Naive thymus-derived CD4-positive, alpha-beta T cell (primary cell): ENCODE results near the gene NANOS3. TPM values are rescaled to one million over a fixed set of nuclear protein-coding genes. Genes with fewer than 3 reads are reported as not detected.
A peak's percentile ranks its signal among the peaks of the same experiment; 100 is the strongest.

Experiments
- ATAC-seq: fragments of 150-1000 bp; cut with Tn5 transposase; 2 replicates; pipeline ENCODE4 v1.10.0; 2021; ENCODE audit warnings: mild to moderate bottlenecking, moderate library complexity
- CTCF ChIA-PET: fragments of 350-600 bp; sonication (Branson Sonifier 250); formaldehyde crosslinking; loops from one replicate; lab custom pipeline; 2021; ENCODE audit warnings: antibody characterized with exemption; lab: Charles Lee
- POLR2A ChIA-PET: fragments of 350-600 bp; sonication (Branson Sonifier 250); formaldehyde crosslinking; loops from one replicate; lab custom pipeline; 2021; ENCODE audit warnings: antibody characterized with exemption, inconsistent platforms; lab: Charles Lee
- DNase-seq, 9 donors: peaks; one replicate each; pipeline versions ENCODE4 v3.0.0 to v3.0.0-alpha.2; 2020 to 2022; ENCODE audit warnings: mixed read lengths in 1 of 9
- H3K27ac ChIP-seq: one replicate; pipeline ENCODE4 v1.7.0; 2013; ENCODE audit warnings: mild to moderate bottlenecking, low read depth, low read length, moderate library complexity
- H3K27me3 ChIP-seq, 2 donors: one replicate each; pipeline ENCODE4 v1.7.0; 2013; ENCODE audit warnings: low read length in 2 of 2, mild to moderate bottlenecking in 2 of 2, moderate library complexity in 2 of 2; ENCODE audit not compliant: control insufficient read depth in 2 of 2, insufficient read depth in 2 of 2
- H3K36me3 ChIP-seq, 3 experiments: 1 replicate in 2 of 3; 2 replicates in 1 of 3; pipeline ENCODE4 v1.7.0; 2013; ENCODE audit warnings: low read length in 3 of 3, mild to moderate bottlenecking in 3 of 3, moderate library complexity in 1 of 3; ENCODE audit not compliant: insufficient read depth in 3 of 3, control insufficient read depth in 2 of 3
- H3K4me1 ChIP-seq, 2 donors: one replicate each; pipeline ENCODE4 v1.7.0; 2013; ENCODE audit warnings: low read length in 2 of 2, mild to moderate bottlenecking in 2 of 2, moderate library complexity in 1 of 2; ENCODE audit not compliant: control insufficient read depth in 2 of 2, insufficient read depth in 2 of 2
- H3K4me3 ChIP-seq: 2 replicates; pipeline ENCODE4 v1.7.0; 2013; ENCODE audit warnings: mild to moderate bottlenecking, low read length
- H3K9me3 ChIP-seq, 3 experiments: 1 replicate in 2 of 3; 2 replicates in 1 of 3; pipeline ENCODE4 v1.7.0; 2013; ENCODE audit warnings: low read length in 3 of 3; ENCODE audit not compliant: control insufficient read depth in 2 of 3
- H3K27ac Mint-ChIP-seq, 9 donors: one replicate each; pipeline ENCODE4 v1.8.0; 2020 to 2022; ENCODE audit warnings: mixed read lengths in 9 of 9, mild to moderate bottlenecking in 8 of 9, moderate library complexity in 5 of 9, inconsistent platforms in 2 of 9
- H3K27me3 Mint-ChIP-seq, 5 donors: one replicate each; pipeline ENCODE4 v1.8.0; 2021 to 2022; ENCODE audit warnings: mixed read lengths in 5 of 5, mild to moderate bottlenecking in 1 of 5
- H3K36me3 Mint-ChIP-seq, 5 donors: one replicate each; pipeline ENCODE4 v1.8.0; 2020 to 2022; ENCODE audit warnings: mixed read lengths in 5 of 5, mild to moderate bottlenecking in 3 of 5, inconsistent platforms in 1 of 5
- H3K4me1 Mint-ChIP-seq, 7 donors: one replicate each; pipeline ENCODE4 v1.8.0; 2020 to 2022; ENCODE audit warnings: mixed read lengths in 7 of 7, mild to moderate bottlenecking in 3 of 7, inconsistent platforms in 1 of 7
- H3K4me3 Mint-ChIP-seq, 10 donors: one replicate each; pipeline ENCODE4 v1.8.0; 2020 to 2022; ENCODE audit warnings: mild to moderate bottlenecking in 10 of 10, mixed read lengths in 10 of 10, moderate library complexity in 6 of 10, inconsistent platforms in 2 of 10
- H3K9me3 Mint-ChIP-seq, 11 donors: one replicate each; pipeline ENCODE4 v1.8.0; 2020 to 2022; ENCODE audit warnings: mixed read lengths in 11 of 11, mild to moderate bottlenecking in 4 of 11, inconsistent platforms in 1 of 11, moderate library complexity in 1 of 11
- intact Hi-C, 2 donors: fragments of 100-400 bp; cut with micrococcal nuclease; formaldehyde crosslinking; loops; one replicate each; pipeline ENCODE4 v1.15.1; 2023
- polyA plus RNA-seq, 2 donors: library from polyadenylated mRNA; unstranded; fragments of 300-500 nt; fragmentation: Illumina TruSeq; gene quantifications; one replicate each; pipeline ENCODE4 v1.2.3, GENCODE V29; 2021
- total RNA-seq, 6 experiments: library from RNA in 5 of 6; stranded (reverse) in 5 of 6; gene quantifications; 1 replicate in 5 of 6; 2 replicates in 1 of 6; pipeline ENCODE4 v1.2.3 and lab custom pipeline; 2021 to 2026

NANOS3 gene
- total and polyA plus RNA-seq, 7 experiments from 2014 or later: 1.3 to 3.4 TPM; not detected in 5

GRCh38 chr19:13892870-13893269 is 15.9 kb downstream of the NANOS3 start:
- H3K27ac ChIP-seq: no peak overlapping the region
- Mint-ChIP-seq H3K4me3 (no peak overlapping the region), H3K27me3 (no peaks in the 10 kb centered on the region), H3K9me3 (no peaks in the 10 kb centered on the region), H3K4me1 (no peaks in the 10 kb centered on the region), H3K27ac (no peak overlapping the region), H3K36me3 (peaks cover 0 to 2% (median 0%) of the 10 kb centered on the region in 5 donors)
- H3K4me3 ChIP-seq: no peak overlapping the region
- ATAC-seq (no peak), DNase-seq (no peak)
- H3K27me3 ChIP-seq: no peaks in the 10 kb centered on the region
- POLR2A ChIA-PET: no interaction called here
- H3K9me3 ChIP-seq: no peaks in the 10 kb centered on the region
- CTCF ChIA-PET: interaction anchor here (0.5 kb wide), 1 partner anchor 929 kb away, joined by 3 read pairs; no protein-coding TSS in a partner anchor
- H3K4me1 ChIP-seq: peaks cover 0 to 4% of the 10 kb centered on the region in 2 donors
- no peaks in the 10 kb centered on the region for H3K36me3 ChIP-seq
- intact Hi-C loops: no loop called here

- Histone ChIP-seq H3K4me1 (no peaks in the 10 kb centered on the region), H3K9me3 (no peaks in the 10 kb centered on the region), H3K36me3 (no peaks in the 10 kb centered on the region), H3K4me3 (no peak overlapping the region), H3K27ac (no peak overlapping the region), H3K27me3 (no peaks in the 10 kb centered on the region)
- Mint-ChIP-seq H3K27ac (no peak overlapping the region), H3K9me3 (no peaks in the 10 kb centered on the region), H3K4me3 (no peak overlapping the region), H3K27me3 (no peaks in the 10 kb centered on the region), H3K36me3 (peaks cover 0 to 2% (median 0%) of the 10 kb centered on the region in 5 donors), H3K4me1 (no peaks in the 10 kb centered on the region)
- intact Hi-C loops: no loop called here
- ChIA-PET CTCF (interaction anchor here (0.7 kb wide), 1 partner anchor 179 kb away, joined by 6 read pairs; no protein-coding TSS in a partner anchor), POLR2A (interaction anchor here (0.5 to 0.7 kb wide), 2 partner anchors 28 to 155 kb away, joined by 3 read pairs; no protein-coding TSS in a partner anchor)
- no peak for DNase-seq
- ATAC-seq: no peak
These were observed 17.6 kb downstream of the NANOS3 start for GRCh38 chr19:13894552-13894951.

GRCh38 chr19:13896227-13896626 is 19.3 kb downstream of the NANOS3 start:
- no peak overlapping the region for H3K4me3 ChIP-seq
- DNase-seq (no peak), ATAC-seq (no peak)
- ChIA-PET POLR2A (interaction anchor here (0.6 kb wide), 1 partner anchor 153 kb away, joined by 5 read pairs; no protein-coding TSS in a partner anchor), CTCF (no interaction called here)
- H3K4me1 ChIP-seq: no peaks in the 10 kb centered on the region
- Mint-ChIP-seq H3K36me3 (peaks cover 0 to 2% (median 0%) of the 10 kb centered on the region in 5 donors), H3K27ac (no peak overlapping the region), H3K4me1 (no peaks in the 10 kb centered on the region), H3K4me3 (no peak overlapping the region), H3K9me3 (no peaks in the 10 kb centered on the region), H3K27me3 (no peaks in the 10 kb centered on the region)
- no peaks in the 10 kb centered on the region for H3K27me3 ChIP-seq
- no peaks in the 10 kb centered on the region for H3K9me3 ChIP-seq
- intact Hi-C loops: no loop called here
- no peak overlapping the region for H3K27ac ChIP-seq
- no peaks in the 10 kb centered on the region for H3K36me3 ChIP-seq

GRCh38 chr19:13899393-13899792 is 22.5 kb downstream of the NANOS3 start:
- Mint-ChIP-seq H3K27ac (peak overlapping the region in 1 of 9 donors; percentile 13), H3K36me3 (no peaks in the 10 kb centered on the region), H3K9me3 (no peaks in the 10 kb centered on the region), H3K27me3 (no peaks in the 10 kb centered on the region), H3K4me1 (peaks cover 0 to 13% (median 0%) of the 10 kb centered on the region in 7 donors), H3K4me3 (no peak overlapping the region)
- Histone ChIP-seq H3K4me3 (no peak overlapping the region), H3K27ac (no peak overlapping the region), H3K36me3 (no peaks in the 10 kb centered on the region), H3K4me1 (no peaks in the 10 kb centered on the region), H3K9me3 (no peaks in the 10 kb centered on the region), H3K27me3 (no peaks in the 10 kb centered on the region)
- intact Hi-C loops: no loop called here
- POLR2A ChIA-PET: no interaction called here
- ATAC-seq (no peak), DNase-seq (no peak)
- CTCF ChIA-PET: interaction anchor here (1.1 kb wide), 1 partner anchor 135 kb away, joined by 4 read pairs; no protein-coding TSS in a partner anchor

- Histone ChIP-seq H3K4me1 (no peaks in the 10 kb centered on the region), H3K4me3 (no peak overlapping the region), H3K9me3 (no peaks in the 10 kb centered on the region), H3K27me3 (no peaks in the 10 kb centered on the region), H3K36me3 (no peaks in the 10 kb centered on the region), H3K27ac (no peak overlapping the region)
- ChIA-PET CTCF (interaction anchor here (0.6 to 1.1 kb wide), 2 partner anchors 135 to 148 kb away, joined by 3 to 4 read pairs; no protein-coding TSS in a partner anchor), POLR2A (no interaction called here)
- no peak overlapping the region for H3K4me3 Mint-ChIP-seq
- no peak for DNase-seq
- peaks cover 0 to 14% (median 0%) of the 10 kb centered on the region in 7 donors for H3K4me1 Mint-ChIP-seq
- no peaks in the 10 kb centered on the region for H3K27me3 Mint-ChIP-seq
- no peak for ATAC-seq
- H3K36me3 Mint-ChIP-seq: no peaks in the 10 kb centered on the region
- H3K9me3 Mint-ChIP-seq: no peaks in the 10 kb centered on the region
- intact Hi-C loops: no loop called here
- no peak overlapping the region for H3K27ac Mint-ChIP-seq
These were observed 23.1 kb downstream of the NANOS3 start for GRCh38 chr19:13899912-13900584.

- H3K27me3 Mint-ChIP-seq: no peaks in the 10 kb centered on the region
- no peak overlapping the region for H3K4me3 ChIP-seq
- ChIA-PET POLR2A (interaction anchor here (0.7 to 1.2 kb wide), 7 partner anchors 11 to 138 kb away, joined by 3 to 4 read pairs (median 3); partner anchors contain the start of gene RFX1), CTCF (interaction anchor here (0.6 to 1.5 kb wide), 10 partner anchors 20 to 174 kb away, joined by 3 to 6 read pairs (median 4); partner anchors contain the start of gene DCAF15)
- H3K27me3 ChIP-seq: no peaks in the 10 kb centered on the region
- peaks cover 12 to 29% (median 16%) of the 10 kb centered on the region in 7 donors for H3K4me1 Mint-ChIP-seq
- H3K4me3 Mint-ChIP-seq: peak overlapping the region in 1 of 10 donors; percentile 30
- intact Hi-C loops: loop anchor here in 1 of 2 donors (1.0 kb wide), 3 partner anchors 129 to 169 kb away; partner anchors contain the start of gene MISP3
- ATAC-seq (peak; percentile 26), DNase-seq (peak in 3 of 9 donors; percentile 22 to 32 (median 30))
- H3K27ac ChIP-seq: no peak overlapping the region
- H3K36me3 ChIP-seq: peaks cover 0 to 4% (median 0%) of the 10 kb centered on the region in 3 experiments
- H3K36me3 Mint-ChIP-seq: peaks cover 0 to 2% (median 0%) of the 10 kb centered on the region in 5 donors
- H3K9me3 Mint-ChIP-seq: no peaks in the 10 kb centered on the region
- peaks cover 12% of the 10 kb centered on the region in 2 donors for H3K4me1 ChIP-seq
- H3K27ac Mint-ChIP-seq: peak overlapping the region in 2 of 9 donors; percentile 29 to 48
- H3K9me3 ChIP-seq: no peaks in the 10 kb centered on the region
These were observed 26.1 kb downstream of the NANOS3 start for GRCh38 chr19:13902993-13903555.
